HG02571 (cell line): ENCODE results near the gene CPA5.

Source experiments
- ATAC-seq: cut with Tn5 transposase; IDR thresholded peaks from one replicate; pipeline ENCODE4 v1.9.1; 2021; ENCODE audit warnings: mild to moderate bottlenecking, moderate library complexity; ENCODE audit not compliant: unreplicated experiment

Gene CPA5

DNA sequence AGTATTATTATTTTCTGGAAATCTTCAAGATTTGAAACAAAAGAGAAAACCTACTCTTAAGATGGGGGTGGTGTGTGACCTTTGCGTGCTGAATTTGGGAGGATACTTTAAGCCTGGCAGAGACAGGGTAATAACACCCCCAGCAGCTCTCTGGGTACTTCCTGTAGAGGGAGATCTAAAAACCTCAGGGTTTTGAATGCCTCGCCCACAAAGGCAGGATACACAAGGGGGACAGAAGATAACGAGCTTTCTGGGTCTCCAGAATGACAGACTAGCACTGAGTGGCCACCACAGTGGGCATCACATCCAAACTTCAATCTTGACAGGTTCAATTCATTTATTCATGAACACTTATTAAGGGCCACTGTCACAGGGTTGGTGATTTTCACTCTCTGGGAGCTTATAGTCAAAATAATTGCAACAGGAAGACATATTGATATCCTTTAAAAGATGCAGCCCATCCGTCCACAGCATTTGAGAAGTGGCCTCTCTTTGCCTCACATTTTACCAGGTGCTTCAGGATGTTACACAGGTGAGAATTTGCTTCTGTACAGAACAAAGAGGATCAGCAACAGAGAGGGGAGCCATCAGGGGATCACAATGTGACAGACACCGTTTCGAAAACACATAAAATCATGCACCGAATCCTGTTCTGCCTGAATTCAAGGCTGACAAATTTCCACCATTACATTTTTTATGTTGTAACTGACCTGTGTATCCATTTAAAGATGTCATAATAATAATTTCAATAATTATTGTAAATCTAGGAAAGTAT lies 50.0 kb downstream of the CPA5 start:
- no peak for ATAC-seq

DNA sequence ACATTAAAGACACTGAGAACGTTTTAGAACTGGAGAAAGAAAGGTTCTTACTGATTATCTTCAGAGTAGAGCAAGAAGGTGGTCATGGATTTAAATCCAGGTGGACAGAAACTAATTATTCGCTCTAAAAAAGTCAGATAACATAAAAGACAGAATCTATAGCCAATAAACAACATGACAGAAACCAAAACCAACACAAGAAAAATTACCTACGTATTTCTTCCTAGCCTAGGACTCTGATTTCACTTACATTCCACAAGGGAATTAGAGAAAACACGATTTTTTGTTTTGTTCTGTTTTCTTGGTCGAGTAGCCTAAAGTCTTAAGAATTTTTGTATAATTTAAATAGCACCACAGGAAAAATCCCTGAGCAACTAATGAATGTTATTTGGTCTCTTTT lies 50.8 kb downstream of the CPA5 start:
- ATAC-seq: no peak

DNA sequence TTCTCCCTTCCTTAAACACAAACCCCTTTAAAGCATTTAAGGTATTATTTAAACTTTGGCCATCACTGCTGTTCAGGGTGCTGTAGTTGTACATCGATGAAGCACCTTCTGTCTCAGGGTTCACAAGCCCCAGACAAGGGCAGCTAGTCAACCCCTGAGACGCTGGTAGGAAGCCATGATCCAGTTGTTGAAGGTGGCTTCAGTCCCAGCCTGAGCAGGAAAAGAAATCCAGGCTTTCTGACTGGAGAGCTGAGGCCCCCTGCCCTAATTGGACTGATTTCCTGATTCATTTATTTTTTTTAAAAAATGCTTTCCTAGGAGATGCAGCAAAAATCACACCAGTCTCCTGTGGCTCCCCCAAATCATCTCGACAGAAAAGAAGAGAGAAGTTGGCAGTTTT lies 51.5 kb downstream of the CPA5 start:
- ATAC-seq: no peak

DNA sequence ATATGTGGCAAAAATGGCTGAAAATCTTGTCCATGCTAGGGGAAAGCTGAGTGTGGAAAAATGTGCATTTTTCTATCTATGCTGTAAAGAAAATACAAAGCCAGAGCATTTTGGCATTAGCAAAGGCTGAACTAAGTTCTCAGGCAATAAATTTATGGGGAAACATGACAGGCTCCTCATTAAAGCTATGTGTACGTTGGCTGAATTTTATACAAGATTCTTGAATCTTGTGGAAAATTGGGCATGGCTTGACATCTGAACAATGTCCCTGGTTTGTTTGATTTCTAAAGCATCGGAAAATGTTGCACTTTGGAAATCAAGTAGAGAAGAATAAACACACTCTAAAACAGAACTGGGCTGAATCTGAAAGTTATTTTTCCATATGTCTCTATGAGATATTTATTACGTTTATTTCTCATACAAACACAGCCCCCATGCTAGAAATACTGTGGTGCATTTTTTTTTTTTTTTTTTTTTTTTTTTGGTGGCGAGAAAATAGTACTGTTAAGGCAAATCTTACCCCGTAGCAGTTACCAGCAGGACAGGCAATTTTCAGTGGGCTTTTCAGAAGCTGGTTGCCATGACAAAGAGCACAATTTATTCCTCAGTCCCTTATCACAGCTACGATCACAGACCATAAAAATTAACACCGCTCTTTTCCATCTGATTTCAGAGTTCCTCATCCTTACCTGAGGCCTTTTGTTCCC lies 52.6 kb downstream of the CPA5 start:
- ATAC-seq: no peak

DNA sequence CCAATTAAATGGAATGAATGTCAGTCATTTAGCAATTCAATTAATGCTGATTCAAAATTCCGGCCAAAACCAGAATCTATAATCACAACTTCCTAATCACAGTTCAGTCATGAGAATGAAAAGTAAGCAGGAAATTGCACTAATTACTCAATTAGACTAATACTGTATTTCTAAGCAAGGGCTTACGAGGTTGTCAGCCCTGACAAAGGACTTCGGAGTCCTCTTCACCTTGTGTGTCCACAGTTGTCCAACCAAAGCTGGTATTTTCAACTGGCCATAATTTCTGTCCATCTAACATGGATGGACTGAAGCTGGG lies 53.1 kb downstream of the CPA5 start:
- no peak for ATAC-seq

DNA sequence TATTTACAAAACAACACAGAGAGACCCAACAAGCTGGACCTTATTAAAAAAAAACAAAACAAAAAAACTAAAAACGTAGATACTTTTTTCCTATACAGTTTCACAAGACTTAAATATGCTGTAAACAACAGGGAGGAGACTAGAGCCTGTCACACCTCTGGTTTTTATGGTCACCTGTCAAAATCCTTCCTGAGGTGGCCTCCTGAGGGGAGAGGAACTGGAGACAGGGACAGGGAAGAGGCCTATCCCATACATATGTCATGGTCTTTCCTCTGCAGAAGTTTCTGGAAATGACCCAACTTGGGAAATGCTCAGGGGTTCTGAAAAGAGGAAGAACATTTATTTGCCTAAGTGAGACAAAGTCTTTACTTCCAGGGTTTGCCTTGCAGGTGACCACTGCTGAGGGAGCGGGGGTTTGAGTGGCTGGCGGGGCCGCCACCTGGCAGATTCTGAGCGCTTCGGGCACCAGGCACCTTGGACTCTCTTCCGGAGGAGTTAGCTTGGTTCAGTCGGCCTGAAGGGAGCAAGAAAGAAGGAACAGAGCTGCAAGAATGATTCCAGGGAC lies 54.0 kb downstream of the CPA5 start:
- ATAC-seq: no peak

DNA sequence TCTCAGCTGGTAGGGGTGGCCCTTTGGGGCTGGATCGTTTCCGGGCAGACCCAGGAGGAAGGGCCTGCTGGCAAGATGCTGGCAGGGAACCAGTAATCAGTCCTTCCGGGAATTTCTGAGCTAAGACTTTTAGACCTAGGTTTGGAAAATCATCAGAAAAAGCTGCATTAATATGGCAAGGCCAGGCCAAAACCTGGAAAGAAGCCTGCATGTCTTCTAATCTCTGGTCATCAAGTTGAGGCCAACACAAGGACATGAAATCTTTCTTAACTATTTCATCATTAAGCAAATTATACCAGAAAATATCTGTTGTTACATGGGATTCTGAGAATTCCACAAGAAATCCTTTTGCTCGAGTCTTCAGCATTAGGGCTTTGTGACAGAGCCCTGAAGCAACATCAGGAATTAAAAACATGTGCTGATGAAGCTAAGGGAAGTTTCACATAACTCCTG lies 55.5 kb downstream of the CPA5 start:
- no peak for ATAC-seq

DNA sequence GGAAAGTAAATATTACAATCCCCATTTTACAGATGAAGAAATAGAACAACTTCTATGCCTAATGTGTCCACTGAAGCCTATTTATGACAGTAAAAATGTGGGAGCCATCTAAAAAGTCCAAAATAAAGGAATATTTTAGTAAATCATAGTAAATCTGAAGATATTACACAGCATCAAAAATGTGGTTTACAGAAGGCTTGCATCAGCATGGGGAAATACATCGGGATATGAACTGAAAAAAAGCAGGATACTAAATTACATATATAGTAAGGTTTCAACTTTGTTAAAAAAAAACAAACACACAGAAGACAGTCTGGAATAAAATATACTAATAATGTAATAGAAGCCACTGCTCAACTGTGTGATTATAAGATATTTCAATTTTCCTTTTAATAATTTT lies 56.5 kb downstream of the CPA5 start:
- no peak for ATAC-seq

DNA sequence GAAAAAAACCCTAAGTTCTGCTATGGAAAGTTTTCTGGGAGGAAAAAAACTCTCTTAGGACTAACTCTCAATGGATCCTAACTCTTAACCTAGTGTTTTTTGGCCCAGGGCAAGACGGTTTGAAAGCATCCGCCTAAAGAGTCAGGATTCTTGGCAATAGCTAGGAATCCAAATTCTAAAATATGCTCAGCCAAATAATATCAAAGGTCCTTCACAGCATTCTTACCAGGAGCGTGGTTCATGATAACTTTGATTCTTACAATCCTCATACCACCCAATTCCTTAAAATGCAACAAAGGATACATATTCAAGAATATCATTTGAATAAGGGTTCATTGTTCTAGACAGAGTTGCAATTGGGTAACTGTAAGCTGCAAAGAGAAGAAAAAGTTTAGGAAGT lies 57.0 kb downstream of the CPA5 start:
- no peak for ATAC-seq

DNA sequence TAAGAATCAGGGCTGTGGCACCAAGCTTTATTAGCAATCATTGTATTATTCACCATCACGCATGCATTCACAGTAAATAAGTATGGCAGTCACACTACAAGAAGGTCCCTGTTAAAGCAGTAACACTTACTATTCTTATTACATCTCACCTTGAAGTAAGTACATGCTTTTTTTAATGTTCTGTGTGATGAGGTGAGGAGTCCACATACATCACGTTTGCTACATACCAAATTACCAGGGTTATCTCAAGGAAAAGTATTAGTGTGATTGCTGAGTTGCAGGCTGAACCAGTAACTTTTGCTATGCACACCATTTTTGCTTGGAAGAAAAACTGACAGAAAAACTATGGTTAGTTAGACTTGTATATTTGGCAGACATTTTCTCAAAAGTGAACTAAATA lies 60.4 kb downstream of the CPA5 start:
- no peak for ATAC-seq

DNA sequence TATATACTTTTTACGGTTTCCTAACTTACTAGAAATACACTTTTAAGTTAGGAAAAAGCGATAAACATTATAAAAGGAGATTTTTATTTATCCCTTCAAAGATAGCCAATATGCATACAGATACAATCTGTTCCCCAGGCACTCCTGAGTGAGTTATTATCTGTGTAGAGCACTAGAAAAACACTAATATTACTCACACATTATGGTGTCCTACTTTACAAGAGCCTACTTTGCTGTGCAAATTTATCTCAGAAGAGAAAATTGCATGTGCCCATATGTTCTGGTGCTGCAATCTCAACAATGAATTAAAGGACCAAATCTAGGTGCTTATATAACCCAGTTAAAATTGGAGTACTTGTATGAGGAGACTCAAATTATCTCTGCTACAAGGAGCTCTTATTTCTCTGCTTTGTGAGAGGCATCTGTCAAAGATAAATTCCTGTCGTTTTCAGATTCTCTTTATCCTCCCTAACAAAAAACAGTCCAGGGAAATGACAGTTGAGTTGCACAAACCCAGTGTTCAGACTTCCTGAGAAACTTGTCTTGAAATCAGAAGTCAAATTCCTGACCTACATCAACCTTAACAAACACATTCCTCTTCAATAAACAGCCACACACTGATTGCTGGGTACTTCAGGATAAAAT lies 64.6 kb downstream of the CPA5 start:
- no peak for ATAC-seq

DNA sequence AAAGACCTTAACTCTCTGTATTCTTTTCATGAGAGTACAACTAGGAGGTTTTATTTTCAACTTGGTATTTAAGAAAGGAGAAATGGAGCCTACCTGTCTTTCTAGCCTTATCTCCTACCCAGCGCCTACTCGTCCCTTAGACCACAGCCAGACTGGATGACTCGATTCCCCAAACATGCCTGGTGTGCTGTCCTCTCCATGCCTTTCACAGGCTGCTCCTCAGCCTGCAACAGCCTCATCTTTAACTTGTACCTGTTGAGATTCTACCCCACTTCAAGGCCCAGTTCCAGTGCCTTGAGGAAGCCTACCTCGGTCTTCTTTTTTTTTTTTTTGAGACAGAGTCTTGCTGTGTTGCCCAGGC lies 65.1 kb downstream of the CPA5 start:
- no peak for ATAC-seq

DNA sequence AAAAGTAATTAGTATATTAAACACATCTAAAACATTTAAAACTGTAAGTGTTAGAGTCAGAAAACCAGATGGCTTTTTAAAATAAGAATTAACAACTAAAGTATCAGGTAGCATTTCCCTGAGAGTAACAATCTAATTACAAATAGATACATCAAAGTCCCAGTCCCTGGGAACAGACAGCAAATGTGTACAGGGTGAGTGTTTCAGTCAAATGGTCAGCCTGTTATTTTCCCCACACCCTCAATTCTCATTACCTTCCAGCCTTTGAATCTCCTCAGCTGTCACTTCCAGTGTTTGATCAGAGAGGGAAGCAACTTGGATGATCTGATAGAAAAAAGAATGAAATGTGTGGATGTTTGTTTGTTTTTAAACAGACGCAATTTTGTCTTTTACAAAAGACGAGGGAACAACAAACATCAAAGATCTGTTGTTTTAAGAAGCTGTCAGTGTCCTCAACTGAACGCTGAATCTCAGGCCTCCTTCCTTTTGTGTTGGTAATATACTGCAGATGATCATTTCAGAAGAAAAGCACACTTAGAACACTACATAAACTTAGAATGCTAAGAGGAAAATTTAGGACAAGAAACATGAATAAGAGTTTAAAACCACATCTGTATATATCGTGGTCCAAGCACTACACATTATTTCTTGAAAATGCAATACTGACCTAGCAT lies 66.4 kb downstream of the CPA5 start:
- no peak for ATAC-seq

DNA sequence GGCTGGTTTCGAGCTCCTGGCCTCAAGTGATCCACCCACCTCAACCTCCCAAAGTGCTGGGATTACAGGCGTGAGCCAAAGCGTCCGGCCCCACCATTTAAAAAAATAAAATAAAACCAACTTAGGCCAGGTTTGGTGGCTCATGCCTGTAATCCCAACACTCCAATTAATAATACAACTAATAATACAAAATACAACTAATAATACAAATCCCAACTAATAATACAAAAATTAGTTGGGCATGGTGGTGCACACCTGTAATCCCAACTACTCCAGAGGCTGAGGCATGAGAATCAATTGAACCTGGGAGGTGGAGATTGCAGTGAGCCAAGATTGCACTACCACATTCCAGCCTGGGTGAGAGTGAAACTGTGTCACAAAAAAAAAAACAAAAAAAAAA lies 68.6 kb downstream of the CPA5 start:
- no peak for ATAC-seq

DNA sequence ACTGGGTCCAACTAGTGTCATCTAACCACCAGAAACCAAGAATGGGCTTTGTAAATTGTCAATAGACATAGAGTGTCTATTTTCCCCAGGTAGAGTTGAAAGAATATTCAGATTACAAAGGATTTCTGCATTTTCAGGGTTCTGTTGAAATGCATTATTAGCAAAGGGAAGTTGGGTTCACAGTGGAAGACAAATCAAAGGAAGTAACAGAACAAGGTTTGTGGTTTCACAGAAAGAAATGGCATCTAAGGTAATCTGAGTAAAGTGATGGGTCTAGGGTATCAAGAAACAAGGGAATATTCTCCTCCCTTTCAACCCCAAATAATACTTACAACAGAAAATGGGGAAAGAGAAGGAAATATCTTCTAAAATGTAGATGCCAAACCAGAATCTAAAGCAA lies 70.4 kb downstream of the CPA5 start:
- no peak for ATAC-seq

DNA sequence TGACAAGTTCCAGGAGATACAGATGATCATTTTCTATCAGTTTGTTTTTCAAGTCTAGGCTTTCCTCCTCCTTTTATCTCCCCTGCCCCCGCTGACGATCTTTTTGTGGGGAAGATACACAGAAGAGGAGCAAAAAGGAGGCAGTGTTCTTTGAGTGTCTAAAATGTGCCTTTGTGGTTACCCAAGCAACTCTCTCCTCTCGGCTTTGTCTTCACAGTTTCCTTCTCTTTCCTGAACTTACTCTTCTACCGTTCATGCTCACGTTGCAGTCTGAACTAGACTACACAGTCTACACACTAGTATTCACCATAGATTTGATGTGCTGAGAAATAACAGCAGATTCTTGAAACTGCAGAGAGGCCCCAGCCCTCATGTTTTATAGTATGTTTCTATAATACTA lies 72.6 kb downstream of the CPA5 start:
- ATAC-seq: no peak

DNA sequence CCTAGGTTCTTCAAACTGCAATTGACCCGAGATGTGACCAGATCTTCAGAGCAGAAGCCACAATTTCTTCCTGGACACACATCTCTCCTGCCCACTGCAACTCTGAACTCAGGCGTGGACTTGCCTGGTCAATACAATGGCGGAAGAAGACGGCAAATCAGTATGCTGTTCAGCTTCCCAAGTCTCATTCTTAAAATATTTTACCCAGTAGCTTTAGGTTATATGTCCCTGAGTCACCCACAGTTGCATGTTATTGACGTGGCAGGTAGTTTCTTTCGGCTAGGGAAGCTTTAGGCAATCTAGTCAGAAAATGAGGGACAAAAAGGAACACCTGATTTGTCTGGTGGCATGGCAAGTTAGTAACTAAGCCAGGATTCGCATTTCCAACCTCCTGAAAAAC lies 73.7 kb downstream of the CPA5 start:
- no peak for ATAC-seq
